HL-60 (cell line): ENCODE data around the gene RAMP2.

Source experiments
- DNase-seq, 2 experiments: peaks; one replicate each; pipeline ENCODE4 v3.0.0-alpha.2; 2010 to 2020; ENCODE audit warnings: low read depth in 1 of 2, low spot score in 1 of 2
- H3K27ac ChIP-seq: fragments of 250-450 bp; sonication (Bioruptor Pico); replicated peaks from 2 replicates; pipeline ENCODE4 v1.5.1; 2020; ENCODE audit warnings: mild to moderate bottlenecking, moderate library complexity
- H3K27me3 ChIP-seq: fragments of 250-450 bp; sonication (Bioruptor Pico); 2 replicates; pipeline ENCODE4 v1.5.1; 2021; ENCODE audit warnings: mild to moderate bottlenecking, moderate library complexity; ENCODE audit not compliant: insufficient read depth, poor library complexity, severe bottlenecking
- H3K4me3 ChIP-seq: replicated peaks from 2 replicates; pipeline ENCODE4 v1.5.1; 2011; ENCODE audit warnings: mild to moderate bottlenecking, control low read depth, low read length; ENCODE audit not compliant: insufficient read depth
- GABPA ChIP-seq: IDR thresholded peaks from 2 replicates; pipeline ENCODE4 v1.6.1; 2012; ENCODE audit warnings: low read depth
- POLR2AphosphoS5 ChIP-seq: IDR thresholded peaks from 2 replicates; pipeline ENCODE4 v1.6.1; 2012; ENCODE audit warnings: low read depth
- SPI1 ChIP-seq: IDR thresholded peaks from 2 replicates; pipeline ENCODE4 v1.6.1; 2012; ENCODE audit warnings: low read depth, mild to moderate bottlenecking, borderline replicate concordance
- TF ChIP-seq, protein P1 (sequence below): IDR thresholded peaks from 2 replicates; pipeline ENCODE4 v1.6.1; 2012; ENCODE audit warnings: low read depth; ENCODE audit not compliant: insufficient replicate concordance
- TF ChIP-seq, protein P2 (sequence below): IDR thresholded peaks from one replicate; pipeline ENCODE4 v1.5.1; 2011; ENCODE audit warnings: low read length, control low read depth, inconsistent platforms; ENCODE audit not compliant: insufficient read depth

Gene RAMP2

DNA sequence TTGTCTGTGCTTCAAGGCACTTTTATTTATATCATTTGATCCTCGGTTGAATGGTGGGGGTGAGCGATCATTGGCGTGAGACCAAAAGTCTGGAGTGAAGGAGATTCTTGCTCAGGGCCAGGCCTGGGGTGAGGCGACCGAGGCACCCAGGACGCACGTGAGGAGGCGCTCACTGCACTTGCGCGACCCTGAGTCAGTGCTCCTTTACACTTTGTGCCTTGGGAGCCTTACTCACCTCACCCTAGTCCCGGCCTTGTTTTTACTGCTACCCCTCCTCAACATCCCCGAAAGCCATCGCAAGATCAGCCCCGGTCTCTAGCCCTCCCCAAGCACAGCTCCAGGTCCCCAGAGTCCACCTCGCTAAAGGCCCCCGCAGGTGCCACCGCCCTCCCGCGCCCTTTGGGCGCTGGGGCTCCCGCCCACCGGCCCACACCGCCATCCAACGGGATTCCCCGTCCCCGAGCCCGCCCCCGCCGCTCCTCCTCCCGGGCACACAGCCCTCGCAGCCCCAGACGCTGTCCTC is 16.7 kb upstream of the RAMP2 start:
- no peaks in the 10 kb centered on the region for H3K27me3 ChIP-seq
- peak in 1 of 2 experiments; percentile 58 for DNase-seq
- peak overlapping the region; percentile 45 for H3K27ac ChIP-seq
- peak overlapping the region; percentile 99 for H3K4me3 ChIP-seq
- TF ChIP-seq GABPA = no peak
- TF ChIP-seq, protein P1, sequence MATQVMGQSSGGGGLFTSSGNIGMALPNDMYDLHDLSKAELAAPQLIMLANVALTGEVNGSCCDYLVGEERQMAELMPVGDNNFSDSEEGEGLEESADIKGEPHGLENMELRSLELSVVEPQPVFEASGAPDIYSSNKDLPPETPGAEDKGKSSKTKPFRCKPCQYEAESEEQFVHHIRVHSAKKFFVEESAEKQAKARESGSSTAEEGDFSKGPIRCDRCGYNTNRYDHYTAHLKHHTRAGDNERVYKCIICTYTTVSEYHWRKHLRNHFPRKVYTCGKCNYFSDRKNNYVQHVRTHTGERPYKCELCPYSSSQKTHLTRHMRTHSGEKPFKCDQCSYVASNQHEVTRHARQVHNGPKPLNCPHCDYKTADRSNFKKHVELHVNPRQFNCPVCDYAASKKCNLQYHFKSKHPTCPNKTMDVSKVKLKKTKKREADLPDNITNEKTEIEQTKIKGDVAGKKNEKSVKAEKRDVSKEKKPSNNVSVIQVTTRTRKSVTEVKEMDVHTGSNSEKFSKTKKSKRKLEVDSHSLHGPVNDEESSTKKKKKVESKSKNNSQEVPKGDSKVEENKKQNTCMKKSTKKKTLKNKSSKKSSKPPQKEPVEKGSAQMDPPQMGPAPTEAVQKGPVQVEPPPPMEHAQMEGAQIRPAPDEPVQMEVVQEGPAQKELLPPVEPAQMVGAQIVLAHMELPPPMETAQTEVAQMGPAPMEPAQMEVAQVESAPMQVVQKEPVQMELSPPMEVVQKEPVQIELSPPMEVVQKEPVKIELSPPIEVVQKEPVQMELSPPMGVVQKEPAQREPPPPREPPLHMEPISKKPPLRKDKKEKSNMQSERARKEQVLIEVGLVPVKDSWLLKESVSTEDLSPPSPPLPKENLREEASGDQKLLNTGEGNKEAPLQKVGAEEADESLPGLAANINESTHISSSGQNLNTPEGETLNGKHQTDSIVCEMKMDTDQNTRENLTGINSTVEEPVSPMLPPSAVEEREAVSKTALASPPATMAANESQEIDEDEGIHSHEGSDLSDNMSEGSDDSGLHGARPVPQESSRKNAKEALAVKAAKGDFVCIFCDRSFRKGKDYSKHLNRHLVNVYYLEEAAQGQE = no peak
- no peak for TF ChIP-seq SPI1
- TF ChIP-seq, protein P2, sequence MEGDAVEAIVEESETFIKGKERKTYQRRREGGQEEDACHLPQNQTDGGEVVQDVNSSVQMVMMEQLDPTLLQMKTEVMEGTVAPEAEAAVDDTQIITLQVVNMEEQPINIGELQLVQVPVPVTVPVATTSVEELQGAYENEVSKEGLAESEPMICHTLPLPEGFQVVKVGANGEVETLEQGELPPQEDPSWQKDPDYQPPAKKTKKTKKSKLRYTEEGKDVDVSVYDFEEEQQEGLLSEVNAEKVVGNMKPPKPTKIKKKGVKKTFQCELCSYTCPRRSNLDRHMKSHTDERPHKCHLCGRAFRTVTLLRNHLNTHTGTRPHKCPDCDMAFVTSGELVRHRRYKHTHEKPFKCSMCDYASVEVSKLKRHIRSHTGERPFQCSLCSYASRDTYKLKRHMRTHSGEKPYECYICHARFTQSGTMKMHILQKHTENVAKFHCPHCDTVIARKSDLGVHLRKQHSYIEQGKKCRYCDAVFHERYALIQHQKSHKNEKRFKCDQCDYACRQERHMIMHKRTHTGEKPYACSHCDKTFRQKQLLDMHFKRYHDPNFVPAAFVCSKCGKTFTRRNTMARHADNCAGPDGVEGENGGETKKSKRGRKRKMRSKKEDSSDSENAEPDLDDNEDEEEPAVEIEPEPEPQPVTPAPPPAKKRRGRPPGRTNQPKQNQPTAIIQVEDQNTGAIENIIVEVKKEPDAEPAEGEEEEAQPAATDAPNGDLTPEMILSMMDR = no peak
- TF ChIP-seq POLR2AphosphoS5 = no peak

DNA sequence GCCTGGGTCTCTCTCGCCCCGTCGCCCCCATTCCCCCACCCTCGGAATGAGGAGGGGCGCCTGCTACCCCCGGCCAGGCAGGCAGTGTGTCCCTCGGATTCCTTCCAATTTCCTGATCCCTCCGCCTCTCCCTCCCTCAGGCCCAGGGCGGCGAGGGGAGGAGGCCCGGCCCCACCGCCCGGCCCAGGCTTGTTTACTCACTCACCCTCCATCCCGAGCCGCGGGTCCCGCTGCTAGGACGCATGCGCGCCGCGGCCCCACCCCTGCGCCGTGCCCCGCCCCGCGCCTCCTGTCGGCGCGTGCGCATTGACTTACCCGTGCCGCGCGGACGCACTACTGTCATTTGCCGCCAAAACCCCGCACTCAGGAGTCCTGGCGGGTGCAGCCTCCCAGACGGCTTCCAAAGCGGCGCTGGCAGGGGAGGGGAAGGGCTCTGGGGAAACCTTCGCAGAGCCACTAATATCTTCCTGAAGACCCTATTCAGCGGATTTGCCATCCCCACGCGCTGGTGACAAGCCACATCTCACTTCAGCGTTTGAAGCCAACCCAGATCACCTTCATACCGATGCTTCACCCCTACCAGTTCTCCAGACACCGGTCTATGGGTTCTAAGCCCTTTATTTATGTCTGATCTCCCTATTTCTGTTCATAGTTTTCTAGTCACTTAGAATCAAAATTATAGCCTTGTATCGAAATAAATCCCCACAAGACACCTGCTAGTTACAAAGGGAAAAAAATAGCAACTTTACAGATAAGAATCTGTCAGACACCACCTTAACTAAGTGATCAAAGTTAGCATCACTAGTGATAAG is 16.0 kb upstream of the RAMP2 start, which contains the start of gene EZH1:
Gene EZH1, minus strand, starts transcription at position 235 of the 812 bp plus-strand sequence. CDS start 16,099 bp downstream, outside the sequence.
- Histone ChIP-seq H3K27ac (peak within 1 kb of the TSS; percentile 45), H3K27me3 (no peaks in the 10 kb centered on the region), H3K4me3 (peak within 1 kb of the TSS; percentile 99)
- peak; percentile 32; the same call in 1 of the 2 replicates for TF ChIP-seq POLR2AphosphoS5
- TF ChIP-seq, protein P1 = no peak
- peak; percentile 79 to 87 for DNase-seq

DNA sequence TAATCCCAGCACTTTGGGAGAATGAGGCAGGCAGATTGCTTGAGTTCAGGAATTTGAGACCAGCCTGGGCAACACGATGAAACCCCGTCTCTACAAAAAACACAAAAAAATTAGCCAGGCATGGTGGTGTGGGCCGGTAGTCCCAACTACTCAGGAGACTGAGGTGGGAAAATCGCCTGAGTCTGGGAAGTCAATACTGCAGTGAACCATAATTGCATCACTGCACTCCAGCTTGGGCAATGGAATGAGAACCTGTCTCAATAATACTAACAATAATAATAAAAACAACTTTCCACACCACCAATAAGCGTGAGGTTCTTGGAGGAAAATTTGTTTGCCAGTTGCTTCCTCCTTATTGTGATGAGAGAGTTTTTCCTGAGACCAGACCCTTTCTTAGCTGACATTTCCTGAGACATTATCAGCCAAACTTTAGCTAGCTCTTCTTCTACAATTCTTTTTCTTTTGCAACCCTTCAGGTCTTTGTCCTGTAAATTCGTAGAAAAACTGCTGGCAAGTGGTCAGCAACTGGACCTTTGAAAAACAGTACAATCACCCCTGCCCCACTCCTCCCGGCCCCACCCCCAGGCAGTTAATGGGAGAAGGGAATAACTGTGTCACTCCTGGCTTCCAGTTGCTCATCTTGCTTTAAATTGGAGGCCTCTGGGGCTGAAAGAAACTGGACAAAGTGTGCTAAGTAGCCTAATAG is 12.7 kb upstream of the RAMP2 start:
- Histone ChIP-seq H3K27ac (no peak overlapping the region), H3K4me3 (no peak overlapping the region), H3K27me3 (no peaks in the 10 kb centered on the region)
- no peak for TF ChIP-seq POLR2AphosphoS5
- TF ChIP-seq, protein P2 = no peak
- TF ChIP-seq, protein P1 = no peak
- TF ChIP-seq GABPA = no peak
- TF ChIP-seq SPI1 = no peak
- DNase-seq = no peak
